ENCODE results near the gene OSCAR.
A peak's percentile ranks its signal among the peaks of the same experiment; 100 is the strongest.
"Not testable (repeated sequence)": the region's sequence is repeated elsewhere in the genome, so short reads cannot be mapped to it uniquely, and the experiment has no call there.

Gene OSCAR

DNA sequence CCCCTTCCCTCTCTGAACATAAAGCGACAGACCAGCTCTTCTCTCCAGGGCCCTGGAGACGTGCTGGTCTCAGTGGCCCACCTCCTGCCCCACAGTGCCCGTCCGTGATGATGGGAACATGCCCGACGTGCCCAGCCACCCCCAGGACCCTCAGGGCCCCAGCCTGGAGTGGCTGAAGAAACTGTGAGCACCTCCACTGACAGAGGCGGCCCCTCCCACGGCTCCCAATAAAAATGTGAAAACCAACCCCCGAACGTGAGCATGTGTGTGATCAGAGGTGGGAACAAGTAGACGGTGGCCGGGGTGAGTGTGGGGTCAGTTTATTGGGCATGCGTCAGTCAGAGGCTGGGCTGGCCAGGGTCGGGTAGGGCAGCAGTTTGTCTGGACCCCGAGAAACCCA is 6.1 kb upstream of the OSCAR start:
- TF ChIP-seq, protein P1, sequence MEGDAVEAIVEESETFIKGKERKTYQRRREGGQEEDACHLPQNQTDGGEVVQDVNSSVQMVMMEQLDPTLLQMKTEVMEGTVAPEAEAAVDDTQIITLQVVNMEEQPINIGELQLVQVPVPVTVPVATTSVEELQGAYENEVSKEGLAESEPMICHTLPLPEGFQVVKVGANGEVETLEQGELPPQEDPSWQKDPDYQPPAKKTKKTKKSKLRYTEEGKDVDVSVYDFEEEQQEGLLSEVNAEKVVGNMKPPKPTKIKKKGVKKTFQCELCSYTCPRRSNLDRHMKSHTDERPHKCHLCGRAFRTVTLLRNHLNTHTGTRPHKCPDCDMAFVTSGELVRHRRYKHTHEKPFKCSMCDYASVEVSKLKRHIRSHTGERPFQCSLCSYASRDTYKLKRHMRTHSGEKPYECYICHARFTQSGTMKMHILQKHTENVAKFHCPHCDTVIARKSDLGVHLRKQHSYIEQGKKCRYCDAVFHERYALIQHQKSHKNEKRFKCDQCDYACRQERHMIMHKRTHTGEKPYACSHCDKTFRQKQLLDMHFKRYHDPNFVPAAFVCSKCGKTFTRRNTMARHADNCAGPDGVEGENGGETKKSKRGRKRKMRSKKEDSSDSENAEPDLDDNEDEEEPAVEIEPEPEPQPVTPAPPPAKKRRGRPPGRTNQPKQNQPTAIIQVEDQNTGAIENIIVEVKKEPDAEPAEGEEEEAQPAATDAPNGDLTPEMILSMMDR (IDR thresholded peaks at IDR 0.05; ENCODE audit: unreplicated experiment in 3 of 3) = no peak
- H3K4me1 Mint-ChIP-seq = peaks cover 5% of the 10 kb centered on the region
- H3K4me3 Mint-ChIP-seq = peak overlapping the region in 2 of 3 experiments; percentile 36 to 72
- H3K36me3 Mint-ChIP-seq (ENCODE audit: low read depth) = peaks cover 34% of the 10 kb centered on the region
- no peaks in the 10 kb centered on the region for H3K9me3 Mint-ChIP-seq
- H3K27me3 Mint-ChIP-seq (ENCODE audit: low read depth) = no peaks in the 10 kb centered on the region
- H3K27ac Mint-ChIP-seq = no peak overlapping the region

DNA sequence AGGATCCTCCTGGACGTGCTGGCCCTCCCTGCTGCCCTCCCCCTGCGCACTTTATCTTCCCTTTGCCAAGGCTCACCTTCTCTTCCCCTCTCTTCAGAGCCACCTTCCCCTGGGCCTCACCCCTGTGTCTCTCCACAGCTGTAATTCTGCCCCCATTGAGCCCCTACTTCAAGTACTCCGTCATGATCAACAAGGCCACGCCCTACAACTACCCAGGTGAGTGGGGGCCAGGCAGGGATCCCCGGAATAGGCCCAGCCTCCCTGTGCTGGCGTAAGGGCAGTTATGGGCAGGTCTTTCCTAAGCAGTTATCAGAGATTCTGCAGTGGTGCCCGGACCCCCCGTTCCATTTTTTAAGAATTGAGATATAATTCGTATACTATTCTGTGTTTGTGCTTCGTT is 5.2 kb upstream of the OSCAR start:
- Mint-ChIP-seq H3K4me3 (peak overlapping the region; percentile 70 to 99 (median 98)), H3K9me3 (no peaks in the 10 kb centered on the region), H3K27me3 (ENCODE audit: low read depth) (no peaks in the 10 kb centered on the region), H3K4me1 (peaks cover 5% of the 10 kb centered on the region), H3K36me3 (ENCODE audit: low read depth) (peaks cover 32% of the 10 kb centered on the region), H3K27ac (no peak overlapping the region)
- TF ChIP-seq, protein P1 (IDR thresholded peaks at IDR 0.05; ENCODE audit: unreplicated experiment in 3 of 3) = no peak

DNA sequence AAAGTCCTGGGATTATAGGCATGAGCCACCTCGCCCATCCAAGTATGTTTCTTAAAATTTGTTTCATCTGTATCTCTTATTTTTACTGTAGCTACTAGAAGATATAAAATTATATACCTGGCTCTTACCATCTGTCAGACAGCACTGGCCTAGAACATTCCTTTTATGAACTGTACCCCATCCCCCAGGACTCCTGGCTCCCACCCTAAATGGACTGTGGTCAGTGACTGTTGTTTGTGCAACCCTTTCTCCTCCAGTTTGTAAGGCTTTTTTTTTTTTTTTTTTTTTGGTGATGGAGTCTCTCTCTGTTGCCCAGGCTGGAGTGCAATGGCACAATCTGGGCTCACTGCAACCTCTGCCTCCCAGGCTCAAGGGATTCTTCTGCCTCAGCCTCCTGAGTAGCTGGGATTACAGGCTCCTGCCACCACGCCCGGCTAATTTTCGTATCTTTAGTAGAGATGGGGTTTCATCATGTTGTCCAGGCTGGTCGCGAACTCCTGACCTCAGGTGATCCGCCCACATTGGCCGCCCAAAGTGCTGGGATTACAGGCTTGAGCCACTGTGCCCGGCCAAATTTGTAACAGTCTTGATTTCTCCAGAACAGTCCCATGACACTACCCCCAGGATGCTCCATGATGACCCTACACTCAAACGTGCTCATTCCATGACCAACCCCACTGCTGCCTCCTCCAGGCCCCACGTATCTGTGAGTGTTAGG is 4.6 kb upstream of the OSCAR start:
- H3K27me3 Mint-ChIP-seq (ENCODE audit: low read depth) = peaks cover 1% of the 10 kb centered on the region
- TF ChIP-seq, protein P1 (IDR thresholded peaks at IDR 0.05; ENCODE audit: unreplicated experiment in 3 of 3) = no peak
- peak overlapping the region; percentile 70 to 99 (median 98) for H3K4me3 Mint-ChIP-seq
- H3K4me1 Mint-ChIP-seq = peaks cover 5% of the 10 kb centered on the region
- H3K36me3 Mint-ChIP-seq (ENCODE audit: low read depth) = peaks cover 28% of the 10 kb centered on the region
- no peak overlapping the region for H3K27ac Mint-ChIP-seq
- H3K9me3 Mint-ChIP-seq = no peaks in the 10 kb centered on the region

DNA sequence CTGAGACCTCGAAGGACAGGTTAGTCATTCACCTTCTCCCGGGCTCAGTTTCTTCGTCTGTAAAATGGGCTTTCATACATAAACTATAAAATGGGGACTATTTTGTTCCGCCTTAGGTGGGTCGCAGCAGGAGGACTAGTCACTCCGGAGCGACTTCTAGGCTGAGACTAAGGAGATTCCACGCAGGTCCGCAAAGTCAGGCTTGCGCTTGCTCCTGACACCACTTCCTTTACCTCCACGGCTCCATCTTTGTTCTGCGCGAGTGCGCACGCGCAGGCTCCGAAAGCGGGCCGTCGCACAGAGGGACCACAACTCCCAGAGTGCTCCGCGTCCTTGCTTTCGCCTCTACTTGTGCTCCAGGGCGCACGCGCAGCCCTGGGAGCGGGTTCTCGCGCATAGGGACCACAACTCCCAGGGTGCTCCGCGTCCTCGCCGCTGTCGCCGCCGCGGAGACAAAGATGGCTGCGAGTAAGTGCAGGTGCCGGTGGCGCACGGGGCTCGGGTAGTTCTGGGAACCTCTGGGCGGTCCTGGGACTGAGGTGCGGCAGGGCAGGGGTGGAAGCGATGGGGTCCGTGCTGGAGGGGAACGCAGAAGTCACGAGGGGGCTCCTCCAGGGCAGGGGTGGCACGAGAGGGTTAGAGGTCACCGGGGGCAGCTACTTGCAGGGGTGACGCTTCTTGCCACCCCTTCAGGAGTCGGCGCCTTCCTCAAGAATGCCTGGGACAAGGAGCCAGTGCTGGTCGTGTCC is 2.0 kb upstream of the OSCAR start, which contains the start of gene NDUFA3:
NDUFA3 (plus strand) TSS at position 435 of the 749 bp plus-strand sequence; CDS start at position 459, 24 bp downstream.
- H3K9me3 Mint-ChIP-seq = no peaks in the 10 kb centered on the region
- peaks cover 5% of the 10 kb centered on the region for H3K4me1 Mint-ChIP-seq
- peaks cover 19% of the 10 kb centered on the region for H3K36me3 Mint-ChIP-seq (ENCODE audit: low read depth)
- TF ChIP-seq, protein P1 (IDR thresholded peaks at IDR 0.05; ENCODE audit: unreplicated experiment in 3 of 3) = no peak
- peak within 1 kb of the TSS; percentile 57 to 86 (median 69) for H3K27ac Mint-ChIP-seq
- peaks cover 18% of the 10 kb centered on the region for H3K27me3 Mint-ChIP-seq (ENCODE audit: low read depth)
- peak within 1 kb of the TSS; percentile 92 to 99 (median 98) for H3K4me3 Mint-ChIP-seq

DNA sequence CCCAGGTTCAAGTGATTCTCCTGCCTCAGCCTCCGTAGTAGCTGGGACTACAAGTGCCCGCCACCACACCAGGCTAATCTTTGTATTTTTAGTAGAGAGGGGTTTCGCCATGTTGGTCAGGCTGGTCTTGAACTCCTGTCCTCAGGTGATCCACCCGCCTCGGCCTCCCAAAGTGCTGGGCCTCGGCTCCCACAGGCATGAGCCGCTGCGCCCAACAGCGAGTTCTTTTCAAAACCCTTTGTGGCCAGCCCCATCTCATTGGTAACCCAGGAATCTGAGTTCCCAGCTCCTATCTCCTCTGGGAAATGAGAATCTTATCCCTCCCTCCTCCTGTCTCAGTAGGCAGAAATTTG is 724 bp downstream of the OSCAR start:
- not testable (repeated sequence) for H3K36me3 Mint-ChIP-seq (ENCODE audit: low read depth); H3K9me3 Mint-ChIP-seq; H3K4me1 Mint-ChIP-seq; H3K4me3 Mint-ChIP-seq; H3K27ac Mint-ChIP-seq
- H3K27me3 Mint-ChIP-seq (ENCODE audit: low read depth) = peaks cover 42% of the 10 kb centered on the region

DNA sequence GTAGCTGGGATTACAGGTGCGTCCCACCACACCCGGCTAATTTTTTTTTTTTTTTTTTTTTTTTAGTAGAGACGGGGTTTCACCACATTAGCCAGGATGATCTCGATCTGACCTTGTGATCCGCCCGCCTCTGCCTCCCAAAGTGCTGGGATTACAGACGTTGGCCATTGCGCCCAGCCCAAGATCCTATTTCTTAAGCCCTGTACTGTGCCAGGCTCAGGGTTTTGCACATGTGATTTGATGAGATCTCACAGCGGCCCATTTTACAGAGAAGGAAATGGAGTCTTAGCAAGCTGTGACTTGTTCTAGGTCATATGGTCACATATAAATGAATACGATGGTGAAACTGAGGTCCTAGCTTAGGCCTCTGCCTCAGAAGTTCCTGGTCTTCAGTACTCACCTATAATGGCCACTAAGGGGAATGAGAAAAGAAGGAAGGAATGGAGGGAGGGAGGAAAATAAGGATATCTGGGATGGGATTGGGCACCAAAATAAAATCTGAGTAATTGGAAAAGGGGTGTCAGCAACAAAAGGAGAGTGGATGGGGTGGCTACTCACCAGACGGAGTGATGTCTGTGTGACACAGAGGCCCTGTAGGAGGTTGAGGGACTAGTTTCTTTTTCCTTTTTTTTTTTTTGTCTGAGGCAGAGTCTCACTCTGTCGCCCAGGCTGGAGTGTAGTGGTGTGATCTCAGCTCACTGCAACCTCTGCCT is 1.3 kb downstream of the OSCAR start:
- peaks cover 5% of the 10 kb centered on the region for H3K4me1 Mint-ChIP-seq
- H3K9me3 Mint-ChIP-seq = peaks cover under 1% of the 10 kb centered on the region
- no peaks in the 10 kb centered on the region for H3K36me3 Mint-ChIP-seq (ENCODE audit: low read depth)
- peaks cover 47% of the 10 kb centered on the region for H3K27me3 Mint-ChIP-seq (ENCODE audit: low read depth)
- H3K4me3 Mint-ChIP-seq = peak overlapping the region in 2 of 3 experiments; percentile 44 to 45
- TF ChIP-seq, protein P1 (IDR thresholded peaks at IDR 0.05; ENCODE audit: unreplicated experiment in 3 of 3) = no peak
- H3K27ac Mint-ChIP-seq = no peak overlapping the region

Data from nephron (organoid).